ENCODE results near the gene CD164. TPM values are rescaled to one million over a fixed set of nuclear protein-coding genes. Genes with fewer than 3 reads are reported as not detected.

CD164 gene
- polyA plus RNA-seq, 1 donor (not counting 4 experiments of a cell fraction or from before 2014, with no cell fraction given), result 244 TPM

GRCh38 chr6:109351231-109352130 lies 30.8 kb downstream of the CD164 start:
- H4K20me1 ChIP-seq (ENCODE audit: control insufficient read depth, extremely low read depth, insufficient read depth, low read length), result no peaks in the 10 kb centered on the region
- H3K9me1 ChIP-seq (ENCODE audit: control insufficient read depth, extremely low read depth, insufficient read depth, low read length), result no peaks in the 10 kb centered on the region
- peak overlapping the region; percentile 7 for H3K4me2 ChIP-seq (ENCODE audit: control insufficient read depth, extremely low read depth, insufficient read depth, low read depth, low read length)
- H3K27me3 ChIP-seq (ENCODE audit: control insufficient read depth, extremely low read depth, insufficient read depth, low read length), result no peaks in the 10 kb centered on the region
- dilution Hi-C loops (cut with MboI; ENCODE audit: extremely low pct_ligation_motif_present, low sequenced_read_pairs), result no loop called here
- no peak overlapping the region for H3K4me3 ChIP-seq (ENCODE audit: control insufficient read depth in 2 of 3, extremely low read depth in 1 of 3, insufficient read depth in 2 of 3, low read depth in 1 of 3, low read length in 3 of 3)
- H3K9me3 ChIP-seq (ENCODE audit: control insufficient read depth, low read depth, low read length), result no peaks in the 10 kb centered on the region
- no peak overlapping the region for H3K9ac ChIP-seq (ENCODE audit: control insufficient read depth, extremely low read depth, insufficient read depth, low read length)
- TF ChIP-seq, protein P1, sequence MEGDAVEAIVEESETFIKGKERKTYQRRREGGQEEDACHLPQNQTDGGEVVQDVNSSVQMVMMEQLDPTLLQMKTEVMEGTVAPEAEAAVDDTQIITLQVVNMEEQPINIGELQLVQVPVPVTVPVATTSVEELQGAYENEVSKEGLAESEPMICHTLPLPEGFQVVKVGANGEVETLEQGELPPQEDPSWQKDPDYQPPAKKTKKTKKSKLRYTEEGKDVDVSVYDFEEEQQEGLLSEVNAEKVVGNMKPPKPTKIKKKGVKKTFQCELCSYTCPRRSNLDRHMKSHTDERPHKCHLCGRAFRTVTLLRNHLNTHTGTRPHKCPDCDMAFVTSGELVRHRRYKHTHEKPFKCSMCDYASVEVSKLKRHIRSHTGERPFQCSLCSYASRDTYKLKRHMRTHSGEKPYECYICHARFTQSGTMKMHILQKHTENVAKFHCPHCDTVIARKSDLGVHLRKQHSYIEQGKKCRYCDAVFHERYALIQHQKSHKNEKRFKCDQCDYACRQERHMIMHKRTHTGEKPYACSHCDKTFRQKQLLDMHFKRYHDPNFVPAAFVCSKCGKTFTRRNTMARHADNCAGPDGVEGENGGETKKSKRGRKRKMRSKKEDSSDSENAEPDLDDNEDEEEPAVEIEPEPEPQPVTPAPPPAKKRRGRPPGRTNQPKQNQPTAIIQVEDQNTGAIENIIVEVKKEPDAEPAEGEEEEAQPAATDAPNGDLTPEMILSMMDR (optimal IDR thresholded peaks at IDR 0.05 in 1 of 3, IDR thresholded peaks at IDR 0.05 in 1 of 3, conservative IDR thresholded peaks at IDR 0.05 in 1 of 3; ENCODE audit: extremely low read depth in 1 of 3, insufficient read depth in 2 of 3, low read length in 3 of 3), result no peak
- TF ChIP-seq EZH2 (IDR thresholded peaks at IDR 0.05; ENCODE audit: low read length), result no peak
- H3K36me3 ChIP-seq (ENCODE audit: control insufficient read depth in 2 of 2, extremely low read depth in 1 of 2, insufficient read depth in 2 of 2, low read length in 2 of 2), result peaks cover 0 to 1% of the 10 kb centered on the region in 2 experiments
- no peaks in the 10 kb centered on the region for H3K79me2 ChIP-seq (ENCODE audit: control insufficient read depth, insufficient read depth, low read length)
- H2AFZ ChIP-seq (ENCODE audit: control insufficient read depth, low read length), result no peak overlapping the region
- FAIRE-seq (peak; percentile 81), DNase-seq (ENCODE audit: low read depth, low spot score) (no peak)
- H3K4me1 ChIP-seq (ENCODE audit: control insufficient read depth, extremely low read depth, insufficient read depth, low read length), result peaks cover 11% of the 10 kb centered on the region
- no peak overlapping the region for H3K27ac ChIP-seq (ENCODE audit: control insufficient read depth, insufficient read depth, low read length)

DNA sequence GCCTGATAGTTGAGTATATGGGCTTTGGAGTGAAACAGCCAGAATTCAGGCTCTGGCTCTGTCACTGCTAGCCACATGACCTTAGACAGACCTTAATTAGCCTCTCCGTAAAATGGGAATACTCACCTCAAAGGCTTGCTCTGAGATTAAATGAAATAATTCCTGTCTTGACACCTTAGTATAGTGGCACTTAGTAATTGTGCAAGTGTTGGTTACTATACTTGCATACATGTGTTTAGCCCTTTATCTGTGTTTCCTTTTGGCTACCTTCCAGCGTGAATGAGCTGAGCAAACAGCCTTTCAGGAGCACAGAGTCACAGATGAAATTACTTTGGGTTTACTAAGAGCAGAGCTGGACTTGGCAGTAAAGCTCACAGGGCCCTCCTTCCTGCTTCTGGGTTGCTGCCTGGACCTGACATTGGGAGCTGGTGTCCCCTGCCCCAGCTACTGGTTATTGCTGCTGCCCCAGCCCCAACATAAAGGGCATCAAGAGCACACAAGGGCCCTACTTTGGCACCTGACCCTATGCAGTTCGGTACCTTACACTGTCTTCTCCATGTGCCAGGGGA lies 32.8 kb downstream of the CD164 start:
- Histone ChIP-seq H3K4me3 (ENCODE audit: control insufficient read depth in 2 of 3, extremely low read depth in 1 of 3, insufficient read depth in 2 of 3, low read depth in 1 of 3, low read length in 3 of 3) (no peak overlapping the region), H3K4me2 (ENCODE audit: control insufficient read depth, extremely low read depth, insufficient read depth, low read depth, low read length) (no peak overlapping the region), H3K36me3 (ENCODE audit: control insufficient read depth in 2 of 2, extremely low read depth in 1 of 2, insufficient read depth in 2 of 2, low read length in 2 of 2) (no peaks in the 10 kb centered on the region), H3K79me2 (ENCODE audit: control insufficient read depth, insufficient read depth, low read length) (no peaks in the 10 kb centered on the region), H3K27me3 (ENCODE audit: control insufficient read depth, extremely low read depth, insufficient read depth, low read length) (no peaks in the 10 kb centered on the region), H3K9ac (ENCODE audit: control insufficient read depth, extremely low read depth, insufficient read depth, low read length) (no peak overlapping the region), H3K4me1 (ENCODE audit: control insufficient read depth, extremely low read depth, insufficient read depth, low read length) (peaks cover 11% of the 10 kb centered on the region), H3K27ac (ENCODE audit: control insufficient read depth, insufficient read depth, low read length) (no peak overlapping the region), H3K9me3 (ENCODE audit: control insufficient read depth, low read depth, low read length) (no peaks in the 10 kb centered on the region), H3K9me1 (ENCODE audit: control insufficient read depth, extremely low read depth, insufficient read depth, low read length) (no peaks in the 10 kb centered on the region), H4K20me1 (ENCODE audit: control insufficient read depth, extremely low read depth, insufficient read depth, low read length) (no peaks in the 10 kb centered on the region), H2AFZ (ENCODE audit: control insufficient read depth, low read length) (no peak overlapping the region)
- DNase-seq (ENCODE audit: low read depth, low spot score) (no peak), FAIRE-seq (no peak)
- dilution Hi-C loops (cut with MboI; ENCODE audit: extremely low pct_ligation_motif_present, low sequenced_read_pairs), result no loop called here
- TF ChIP-seq, protein P1 (optimal IDR thresholded peaks at IDR 0.05 in 1 of 3, IDR thresholded peaks at IDR 0.05 in 1 of 3, conservative IDR thresholded peaks at IDR 0.05 in 1 of 3; ENCODE audit: extremely low read depth in 1 of 3, insufficient read depth in 2 of 3, low read length in 3 of 3), result no peak
- TF ChIP-seq EZH2 (IDR thresholded peaks at IDR 0.05; ENCODE audit: low read length), result no peak

All from keratinocyte (primary cell).